Stimulated activated CD4-positive, alpha-beta T cell treated with anti-CD3 and anti-CD28 coated beads, Interleukin-12 subunit alpha, Interleukin-12 subunit beta, amount 100 ng/mL, for 24 hours (primary cell): Measurements from ENCODE around the gene MAP1LC3B.
A peak's percentile ranks its signal among the peaks of the same experiment; 100 is the strongest.

Experiments
- DNase-seq, 2 experiments: peaks; one replicate each; pipeline ENCODE4 v3.0.0-alpha.2; 2020; ENCODE audit warnings: low read depth in 2 of 2

The MAP1LC3B gene

DNA sequence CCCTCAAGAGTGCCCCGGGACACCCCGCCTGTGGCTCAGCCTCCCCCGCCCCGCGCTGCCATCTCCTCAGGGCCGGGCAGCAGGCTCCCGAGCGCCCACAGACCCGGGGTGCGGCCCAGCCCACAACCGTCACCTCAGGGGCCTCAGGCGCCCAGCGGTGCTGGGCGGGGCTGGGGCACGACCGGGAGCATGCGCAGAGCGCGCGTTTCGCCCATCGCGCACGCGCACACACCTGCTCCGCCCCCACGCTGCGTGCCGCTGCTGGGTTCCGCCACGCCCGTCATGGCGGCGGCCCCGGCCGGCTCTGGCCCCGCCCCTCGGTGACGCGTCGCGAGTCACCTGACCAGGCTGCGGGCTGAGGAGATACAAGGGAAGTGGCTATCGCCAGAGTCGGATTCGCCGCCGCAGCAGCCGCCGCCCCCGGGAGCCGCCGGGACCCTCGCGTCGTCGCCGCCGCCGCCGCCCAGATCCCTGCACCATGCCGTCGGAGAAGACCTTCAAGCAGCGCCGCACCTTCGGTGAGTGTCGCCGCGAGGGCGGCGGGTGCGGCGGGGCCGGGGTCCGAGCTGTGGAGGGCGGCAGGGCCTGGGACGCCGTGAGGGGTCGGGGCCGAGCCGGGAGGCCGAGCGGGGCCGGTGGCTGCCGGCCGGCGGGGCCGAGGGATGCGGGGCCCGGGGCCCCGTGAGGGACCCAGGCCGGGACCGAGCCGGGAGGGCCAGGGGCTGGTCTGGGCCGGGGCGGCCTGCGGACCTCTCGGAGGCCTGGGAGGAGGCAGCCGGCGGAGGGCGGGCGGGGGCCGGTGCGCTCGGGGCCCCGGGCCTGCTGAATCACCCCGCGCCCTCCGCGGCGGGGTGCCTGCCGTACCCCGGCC, at the start of gene MAP1LC3B:
Gene MAP1LC3B (plus strand): TSS at position 387 of the 871 bp plus-strand sequence. CDS start 92 bp downstream, at position 479.
- DNase-seq: peak; percentile 96 to 97

DNA sequence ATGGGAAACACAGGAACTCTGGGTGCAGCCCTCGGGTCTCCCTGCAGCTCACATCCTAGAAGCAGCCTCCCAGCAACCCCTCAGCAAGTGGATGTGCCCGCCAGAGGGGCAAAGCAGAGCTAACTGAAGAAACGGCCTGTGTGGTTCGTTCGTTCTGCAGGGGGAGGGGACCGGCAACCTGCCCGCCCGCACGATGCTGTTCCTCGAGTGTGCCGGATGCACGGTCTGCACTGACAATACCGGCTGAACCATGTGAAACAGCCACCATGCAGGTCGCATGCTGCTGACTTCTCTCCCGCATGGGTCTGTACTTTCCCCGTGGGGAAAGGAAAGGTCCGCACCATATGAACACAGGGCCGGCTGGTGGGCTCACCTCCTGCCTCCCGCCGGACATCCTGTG, 49.6 kb upstream of the MAP1LC3B start:
- no peak for DNase-seq

DNA sequence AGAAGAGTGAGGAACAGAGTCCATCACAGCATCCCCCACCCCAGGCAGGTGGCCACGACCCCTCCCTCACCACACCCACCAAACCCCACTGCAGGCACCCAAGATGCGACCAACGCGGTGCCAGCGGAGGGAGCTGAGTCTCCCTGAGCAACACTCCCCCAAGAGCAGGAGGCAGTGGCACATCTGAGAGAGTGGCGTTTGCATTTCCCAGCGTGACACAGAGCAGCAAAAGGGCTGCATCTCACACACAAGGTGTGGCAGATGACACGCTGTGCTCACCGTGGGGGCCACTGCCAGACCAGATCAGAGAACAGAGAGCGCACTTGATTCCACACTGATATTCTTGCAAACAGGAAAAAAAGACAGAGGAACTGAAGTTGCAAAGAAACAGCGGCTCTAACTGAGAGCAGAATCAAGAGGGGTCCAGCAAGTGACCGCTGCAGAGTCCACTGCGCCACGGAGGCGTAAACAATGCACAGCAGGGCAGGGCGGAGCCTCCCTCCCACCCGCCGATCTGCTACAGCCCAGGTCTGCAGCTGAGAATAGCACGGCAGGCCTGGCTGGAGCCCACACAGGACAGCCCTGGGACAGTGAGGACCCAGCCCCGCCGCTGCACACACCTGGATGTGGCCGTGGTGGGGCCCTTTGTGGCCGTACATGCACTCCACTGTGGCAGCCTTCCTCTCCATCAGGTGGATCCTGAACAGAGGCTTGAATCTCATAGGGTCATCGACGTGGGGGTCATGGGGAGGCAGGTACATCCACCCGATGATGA, 49.0 kb upstream of the MAP1LC3B start:
- DNase-seq: no peak

DNA sequence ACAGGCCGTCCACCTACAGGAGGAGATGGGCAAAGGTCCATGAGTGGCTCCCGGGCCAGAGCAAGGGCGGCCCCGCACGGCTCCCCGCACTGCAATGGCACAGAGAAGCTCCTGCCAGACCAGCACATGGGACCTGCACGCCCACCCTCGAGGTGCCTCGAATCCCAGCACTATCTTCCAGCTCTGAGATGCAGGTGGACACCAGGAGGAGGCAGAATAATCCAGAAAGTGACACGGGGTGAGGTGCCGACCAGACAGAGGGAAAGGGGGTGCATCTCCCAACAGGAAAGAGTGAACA, 48.4 kb upstream of the MAP1LC3B start:
- DNase-seq: no peak

DNA sequence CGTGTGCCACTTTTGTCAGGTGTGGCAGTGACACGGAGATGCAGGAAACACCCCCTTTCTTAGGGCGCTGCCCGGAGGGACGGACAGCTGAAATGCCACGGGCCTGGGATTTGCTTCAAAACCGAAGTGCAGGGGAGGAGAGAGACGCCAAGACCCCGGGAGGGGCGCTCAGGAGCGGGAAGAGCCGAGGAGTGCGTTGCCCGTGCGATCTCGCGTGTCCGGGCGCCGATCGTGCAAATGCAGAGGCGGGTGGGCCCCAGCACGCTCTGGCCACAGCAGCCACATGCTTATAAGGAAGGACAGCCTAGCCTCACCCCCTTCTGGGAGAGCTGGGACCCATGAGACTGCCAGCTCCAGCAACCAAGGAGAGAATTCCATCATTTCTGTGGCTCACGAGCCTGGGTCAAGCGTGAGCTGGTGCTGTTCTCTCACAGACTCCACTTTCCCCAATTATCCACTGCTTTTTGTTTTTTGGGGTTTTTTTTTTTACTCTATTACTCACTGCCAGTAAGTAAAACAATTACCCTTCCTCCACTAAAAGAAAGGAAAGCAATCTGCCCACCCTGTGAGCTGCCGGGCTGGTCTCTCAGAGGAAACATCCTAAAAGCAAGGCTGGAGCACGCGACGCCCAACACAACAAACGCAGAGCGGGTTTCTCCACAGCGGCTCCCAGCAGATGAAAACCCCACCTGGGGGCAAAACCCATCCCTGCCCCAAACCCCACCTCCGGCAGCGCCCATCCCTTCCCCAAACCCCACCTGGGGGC, 47.8 kb upstream of the MAP1LC3B start:
- DNase-seq: no peak

DNA sequence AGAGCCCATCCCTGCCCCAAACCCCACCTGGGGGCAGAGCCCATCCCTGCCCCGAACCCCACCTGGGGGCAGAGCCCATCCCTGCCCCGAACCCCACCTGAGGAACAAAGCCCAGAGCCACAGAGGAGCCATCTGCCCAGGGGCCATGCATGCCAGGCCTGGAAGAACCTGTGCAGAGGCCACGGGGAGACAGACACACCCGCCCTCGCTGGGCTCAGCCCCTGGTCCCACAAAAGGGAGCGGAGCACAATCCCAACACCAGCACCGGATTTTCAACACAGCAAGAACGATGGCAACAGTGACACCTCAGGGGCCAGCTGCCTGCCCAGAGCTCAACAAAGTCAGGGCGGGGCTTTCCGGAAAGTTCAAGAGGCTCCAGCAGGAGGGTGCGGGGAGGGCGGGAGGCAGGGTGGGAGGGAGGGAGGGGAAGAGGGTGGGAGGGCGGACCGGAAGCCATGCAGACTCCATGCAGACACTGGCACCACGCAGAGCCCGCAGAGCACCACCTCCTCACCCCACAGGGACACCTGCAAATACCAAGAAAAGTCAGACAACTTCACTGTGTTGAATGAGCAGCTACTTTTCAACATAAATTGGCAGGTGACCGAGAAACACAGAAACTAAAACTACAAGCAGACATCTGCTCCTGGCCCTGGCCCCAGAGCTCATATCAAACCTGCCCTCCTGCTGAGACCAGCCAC, 47.1 kb upstream of the MAP1LC3B start:
- peak in 1 of 2 experiments; percentile 23 for DNase-seq

DNA sequence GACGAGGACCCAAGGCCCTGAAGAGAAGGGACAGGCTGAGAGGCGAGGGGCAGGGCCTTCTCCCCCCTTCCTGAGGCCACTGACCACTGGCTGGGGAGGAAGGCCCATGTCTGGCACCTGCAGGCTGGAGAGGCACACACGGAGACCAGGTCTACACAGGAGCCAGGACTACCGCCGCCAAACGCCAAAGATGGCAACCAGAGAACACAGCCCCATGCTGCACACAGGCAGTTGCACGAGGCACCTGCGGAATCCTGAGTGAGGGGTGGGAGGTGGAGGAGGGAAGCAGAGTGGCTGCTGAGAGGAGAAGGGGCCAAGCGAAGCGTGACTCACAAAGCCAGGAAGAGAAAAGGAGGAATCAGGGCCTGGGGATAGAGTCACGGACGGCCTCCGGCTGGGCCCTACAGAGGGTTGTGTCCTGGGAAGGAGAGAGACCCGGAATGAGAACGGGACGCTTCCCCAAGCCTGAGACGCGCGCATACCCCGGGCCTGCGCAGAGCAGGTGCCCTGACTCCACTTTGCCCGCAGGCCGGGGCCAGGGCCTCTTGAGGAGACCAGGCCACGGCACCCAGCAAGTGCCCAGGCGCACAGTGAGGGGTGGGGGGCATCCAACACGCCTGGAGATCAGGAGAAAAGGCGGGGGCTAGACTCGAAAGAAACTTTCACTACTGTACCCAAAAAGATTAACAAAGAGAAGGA, 46.3 kb upstream of the MAP1LC3B start:
- DNase-seq: no peak

DNA sequence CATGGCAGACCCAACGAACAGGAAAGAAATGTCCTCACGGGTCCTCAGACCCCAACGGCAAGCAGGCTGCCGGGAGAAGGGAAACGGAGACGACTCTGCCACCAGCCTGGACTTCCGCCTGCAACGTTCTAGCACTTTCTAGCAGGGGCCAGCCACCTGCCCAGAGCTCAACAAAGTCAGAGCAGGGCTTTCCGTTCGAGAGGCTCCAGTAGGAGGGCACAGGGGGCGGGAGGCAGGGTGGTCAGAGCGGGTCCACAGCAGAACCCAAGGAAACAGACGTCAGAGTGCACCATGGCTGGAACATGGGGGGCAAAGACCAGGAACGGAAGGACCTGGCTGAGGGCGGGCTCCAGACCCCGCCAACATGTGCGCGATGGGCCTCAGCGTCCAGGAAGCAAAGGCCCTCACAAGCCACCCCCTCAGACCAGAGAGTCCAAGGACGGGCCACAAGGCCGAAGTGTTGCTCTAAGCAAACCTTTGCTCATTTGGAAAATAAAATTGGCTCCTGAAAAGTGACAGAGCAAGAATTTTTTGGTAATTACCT, 45.5 kb upstream of the MAP1LC3B start:
- no peak for DNase-seq

DNA sequence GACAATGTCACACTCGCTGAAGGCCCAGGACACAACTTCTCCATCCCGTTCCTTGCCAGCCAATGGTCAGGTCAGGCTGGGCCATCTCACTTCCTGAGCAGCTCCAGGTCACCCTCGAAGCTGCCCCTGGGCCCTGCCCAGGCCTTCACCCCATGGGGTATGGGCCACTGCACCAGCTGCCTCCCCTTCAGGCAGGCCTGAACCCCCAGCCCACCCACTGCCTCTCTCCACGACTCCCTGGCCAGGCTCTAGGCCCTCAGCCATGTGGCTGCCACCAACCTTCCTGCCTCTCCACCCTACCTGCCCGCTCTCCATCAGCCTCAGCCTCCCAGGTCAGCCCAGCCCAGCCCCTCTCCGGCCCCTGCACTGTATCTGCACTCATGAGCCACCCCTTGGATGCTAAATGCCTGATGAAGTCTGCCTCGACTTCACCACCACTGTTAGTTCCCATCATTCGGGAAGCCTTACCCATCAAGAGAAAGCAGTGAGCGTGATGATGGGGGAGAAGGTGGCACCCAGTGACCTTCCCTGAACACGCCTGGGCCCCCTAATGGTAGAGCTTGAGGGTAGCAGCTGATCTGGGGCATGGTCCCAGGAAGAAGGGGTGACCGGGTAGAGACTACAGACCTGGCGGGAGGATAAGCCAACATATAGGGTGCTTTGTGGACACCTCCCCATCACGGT, 44.1 kb upstream of the MAP1LC3B start:
- DNase-seq: no peak

DNA sequence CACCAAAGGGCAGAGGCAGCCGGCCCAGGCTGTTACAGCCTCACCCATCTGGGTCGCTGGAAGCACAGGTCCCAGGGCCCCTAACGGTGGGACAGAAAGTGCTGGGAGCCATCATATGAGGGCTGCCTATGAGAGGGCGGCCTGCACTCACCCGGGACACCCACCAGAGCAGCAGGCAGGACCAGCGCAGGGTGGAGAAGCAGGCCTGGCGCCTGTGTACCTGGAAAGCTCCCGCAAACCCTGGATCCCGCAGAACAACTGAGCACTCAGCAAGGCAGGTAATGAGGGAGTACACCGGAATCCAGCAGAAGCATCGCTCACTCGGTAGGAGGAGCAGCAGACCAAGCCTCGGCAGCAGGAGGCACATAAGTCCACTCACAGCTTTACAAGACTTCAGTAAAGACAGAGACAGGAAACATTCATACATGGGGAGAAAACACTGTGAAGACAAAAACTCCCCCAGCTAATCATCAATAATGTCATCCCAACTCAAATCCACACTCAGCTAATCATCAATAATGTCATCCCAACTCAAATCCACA, 43.4 kb upstream of the MAP1LC3B start:
- DNase-seq: no peak

DNA sequence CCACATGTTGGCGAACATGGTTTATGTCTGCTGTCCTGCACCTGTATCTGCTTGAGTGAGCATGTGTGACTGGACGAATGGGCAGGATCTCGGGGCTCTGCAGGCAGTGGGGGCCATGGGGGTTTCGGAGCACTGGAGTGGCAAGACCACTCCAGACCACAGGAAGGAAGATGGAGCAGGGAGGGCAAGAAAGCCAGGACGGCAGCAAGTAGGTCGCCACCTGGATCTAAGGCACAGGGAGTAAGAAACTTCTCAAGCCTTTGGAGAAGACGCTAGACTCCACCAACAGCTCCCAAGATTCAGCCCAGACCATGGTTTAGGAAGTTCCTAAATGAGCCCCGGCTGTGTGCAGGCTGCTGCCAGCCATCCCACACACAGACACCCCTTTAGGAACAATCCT, 42.1 kb upstream of the MAP1LC3B start:
- no peak for DNase-seq

DNA sequence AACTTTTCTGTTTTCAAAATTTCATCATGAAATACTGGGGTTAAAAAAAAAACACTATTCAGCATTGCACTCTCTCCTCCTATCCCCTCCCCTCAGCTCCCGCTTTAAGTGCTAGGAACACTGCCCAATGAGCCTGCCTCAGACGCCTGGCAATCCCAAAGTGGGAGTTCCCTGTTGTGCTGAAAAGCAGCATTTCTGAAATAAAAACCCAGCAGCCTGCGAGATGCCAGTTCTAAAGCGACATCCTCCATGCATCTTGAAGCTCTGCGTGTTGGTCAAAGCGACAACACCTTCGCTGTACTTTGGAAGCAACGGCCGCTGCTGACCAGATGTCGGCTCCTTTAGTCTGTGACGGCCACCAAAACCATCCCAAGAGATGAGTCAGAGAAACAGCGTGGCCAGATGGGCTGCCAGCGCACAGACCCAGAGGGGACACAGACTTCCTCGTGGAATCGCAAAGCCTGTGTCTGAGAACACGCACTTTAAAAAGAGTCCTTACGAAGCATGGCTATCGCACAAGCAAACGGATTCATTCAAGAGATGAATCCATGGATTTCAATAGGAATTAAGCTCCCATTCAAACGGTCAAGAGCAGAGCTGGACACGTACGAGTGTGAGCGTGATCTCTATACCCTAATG, 41.3 kb upstream of the MAP1LC3B start:
- DNase-seq: no peak

DNA sequence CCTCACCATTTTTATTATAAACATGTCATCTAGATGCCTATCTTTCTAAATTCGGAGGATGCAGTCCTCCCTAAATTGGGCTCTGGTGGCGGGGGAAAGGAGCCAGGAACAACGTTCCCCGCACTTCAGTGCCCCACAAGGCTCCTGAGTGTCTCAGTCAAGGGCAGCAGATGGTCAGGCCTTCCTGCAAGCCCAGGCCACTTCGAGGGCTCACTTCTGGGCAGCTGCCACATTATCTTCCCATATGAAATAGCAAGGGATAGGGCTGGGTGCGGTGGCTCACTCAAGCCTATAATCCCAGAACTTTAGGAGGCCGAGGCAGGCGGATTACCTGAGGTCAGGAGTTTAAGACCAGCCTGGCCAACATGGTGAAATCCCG, 40.8 kb upstream of the MAP1LC3B start:
- no peak for DNase-seq

DNA sequence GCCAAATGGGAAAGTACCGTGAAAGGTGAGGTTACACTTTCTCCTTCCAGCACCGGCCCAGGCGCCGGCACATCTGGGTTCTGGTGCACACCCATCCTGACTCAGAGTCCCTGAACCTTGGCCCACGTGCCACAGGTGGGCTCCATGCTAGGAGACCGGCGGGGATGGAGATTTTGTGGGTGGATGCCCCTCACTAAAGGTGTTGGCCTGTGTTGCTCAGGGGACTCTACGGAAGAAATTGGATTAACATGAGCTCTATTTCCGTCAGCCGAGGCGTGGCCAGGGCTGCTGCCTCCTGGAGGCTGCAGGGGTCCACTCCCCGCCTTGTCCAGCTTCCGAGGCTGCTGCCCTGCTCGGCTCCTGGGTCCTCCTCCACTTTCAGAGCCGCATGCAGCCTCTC, 39.3 kb upstream of the MAP1LC3B start:
- DNase-seq: no peak

DNA sequence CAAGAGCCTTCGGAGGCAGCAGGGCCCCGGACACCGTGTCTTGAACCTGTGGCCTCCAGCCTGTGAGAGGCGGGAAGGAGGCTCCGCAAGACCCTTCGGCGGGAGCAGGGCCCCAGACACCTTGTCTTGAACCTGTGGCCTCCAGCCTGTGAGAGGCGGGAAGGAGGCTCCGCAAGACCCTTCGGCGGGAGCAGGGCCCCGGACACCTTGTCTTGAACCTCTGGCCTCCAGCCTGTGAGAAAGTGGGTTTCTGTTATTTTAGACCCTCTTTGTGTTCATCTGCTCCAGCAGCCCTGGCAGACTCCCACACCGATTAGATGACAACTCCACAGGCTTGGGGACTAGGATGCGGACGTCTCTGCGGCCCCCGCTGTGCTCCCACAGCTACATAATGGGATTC, 38.5 kb upstream of the MAP1LC3B start:
- DNase-seq: no peak

DNA sequence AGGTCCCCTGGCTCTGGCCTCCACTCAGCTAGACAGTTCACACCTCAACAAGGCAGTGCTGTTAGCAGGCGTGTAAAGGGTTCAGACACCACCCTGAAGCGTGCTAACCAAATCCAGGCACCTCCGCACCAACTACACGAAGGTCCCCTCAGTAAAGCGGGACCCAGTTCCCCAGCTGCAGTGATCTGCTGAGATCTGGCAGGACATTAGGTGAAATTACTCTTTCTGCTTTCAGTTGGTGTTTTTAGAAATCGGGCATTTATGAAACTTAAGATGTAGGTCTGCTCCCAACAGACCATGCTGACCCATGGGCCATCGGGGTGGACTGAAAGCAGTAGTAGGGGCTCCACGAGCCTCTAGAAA, 35.7 kb upstream of the MAP1LC3B start:
- no peak for DNase-seq

DNA sequence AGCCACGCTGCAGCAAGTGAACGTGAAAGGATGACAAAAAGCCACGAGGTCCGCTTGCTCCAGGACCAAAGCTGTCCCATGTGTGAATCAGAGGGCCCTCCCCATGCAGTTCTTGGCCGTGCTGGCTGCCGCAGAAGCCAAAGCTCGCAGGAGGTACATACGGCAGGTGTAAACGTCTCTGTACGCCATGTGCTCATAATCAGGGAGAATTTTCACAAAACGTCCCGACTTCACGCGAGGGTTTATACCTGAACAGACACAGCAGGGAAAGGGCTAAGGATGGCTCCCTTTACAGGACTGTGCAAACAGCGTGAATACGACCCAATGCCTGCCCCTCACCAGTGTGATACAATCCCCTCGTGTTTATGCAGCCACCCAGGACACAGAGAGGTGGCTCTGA, 33.9 kb upstream of the MAP1LC3B start:
- DNase-seq: no peak

DNA sequence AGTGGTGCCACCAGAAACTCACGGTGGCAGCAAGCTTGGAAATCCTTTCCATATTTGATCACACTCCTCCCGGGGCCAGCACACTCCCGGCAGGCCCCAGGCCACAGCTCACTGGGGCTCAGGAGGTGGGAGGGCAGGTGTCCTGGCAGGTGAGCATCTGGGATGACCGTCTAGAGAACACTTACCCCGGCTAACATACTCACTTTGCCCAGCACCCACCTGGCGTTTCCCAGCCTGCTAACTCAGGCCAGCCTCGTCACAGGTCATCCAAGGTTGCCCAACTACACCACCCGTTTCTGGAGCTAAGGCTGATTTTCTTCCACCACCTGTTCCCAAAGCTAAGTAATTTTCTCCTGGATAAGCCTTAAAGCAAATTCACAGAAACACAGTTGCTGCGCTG, 33.4 kb upstream of the MAP1LC3B start:
- no peak for DNase-seq

DNA sequence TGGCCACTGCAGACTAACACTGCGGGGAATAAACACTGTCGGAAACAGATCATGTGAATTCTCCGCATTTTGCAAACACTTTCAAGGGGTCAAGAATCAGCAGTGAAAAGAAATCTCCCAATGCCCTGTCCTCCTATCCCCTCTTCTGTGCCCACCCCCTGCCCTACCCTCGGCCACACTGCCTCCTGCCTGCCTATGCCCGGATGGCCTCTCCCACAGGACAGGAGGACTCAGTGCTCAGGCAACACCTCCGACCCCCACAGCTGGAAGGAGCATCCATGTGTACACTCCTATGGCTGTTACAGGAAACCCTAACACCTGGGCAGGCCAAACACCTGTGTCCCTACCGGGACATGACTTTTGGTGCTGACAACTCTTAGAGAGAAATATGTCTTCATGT, 33.0 kb upstream of the MAP1LC3B start:
- no peak for DNase-seq
